Keratinocyte (primary cell): ENCODE results near the gene RPIA.

ENCODE experiments used
- CTCF ChIP-seq, 3 experiments: IDR thresholded peaks in 1 of 3; conservative IDR thresholded peaks in 1 of 3; optimal IDR thresholded peaks in 1 of 3; 2 replicates in 2 of 3; 3 replicates in 1 of 3; pipeline versions ENCODE3 to v1.5.1; 2011; ENCODE audit warnings: low read length in 3 of 3, mild to moderate bottlenecking in 3 of 3, moderate library complexity in 2 of 3, control low read depth in 1 of 3, inconsistent platforms in 1 of 3; ENCODE audit not compliant: insufficient read depth in 2 of 3; ENCODE audit errors: extremely low read depth in 1 of 3
- EZH2 ChIP-seq: IDR thresholded peaks from one replicate; pipeline ENCODE4 v1.6.1; 2012; ENCODE audit warnings: inconsistent platforms, mild to moderate bottlenecking, low read length, moderate library complexity

GRCh38 chr2:88660622-88661021, 30.9 kb upstream of the RPIA start:
- no peak for TF ChIP-seq CTCF (optimal IDR thresholded peaks at IDR 0.05 in 1 of 3, IDR thresholded peaks at IDR 0.05 in 1 of 3, conservative IDR thresholded peaks at IDR 0.05 in 1 of 3; ENCODE audit: extremely low read depth in 1 of 3, insufficient read depth in 2 of 3, low read length in 3 of 3)
- no peak for TF ChIP-seq EZH2
